Stimulated activated CD8-positive, alpha-beta memory T cell treated with anti-CD3 and anti-CD28 coated beads, Interleukin-15, amount 100 ng/mL, for 4 hours (primary cell): ENCODE measurements around the gene TGDS.

ENCODE experiments used
- DNase-seq, 2 donors: peaks; one replicate each; pipeline ENCODE4 v3.0.0-alpha.2; 2020; ENCODE audit warnings: low read depth in 2 of 2

TGDS gene

GRCh38 chr13:94601446-94602431, 5.8 kb upstream of the TGDS start, which contains the start of gene GPR180:
TSS of gene GPR180 (plus strand) at chr13:94601857. CDS start at chr13:94601928, 71 bp downstream.
- DNase-seq: peak; percentile 81 to 83

GRCh38 chr13:94599877-94600276, 3.9 kb upstream of the TGDS start:
- no peak for DNase-seq

- no peak for DNase-seq
Measured at GRCh38 chr13:94598281-94598680, 2.3 kb upstream of the TGDS start.

- no peak for DNase-seq
Measured at GRCh38 chr13:94596575-94596971, 621 bp upstream of the TGDS start.

GRCh38 chr13:94595001-94595949, 677 bp downstream of the TGDS start:
- no peak for DNase-seq

- no peak for DNase-seq
Measured at GRCh38 chr13:94590744-94591143, 5.2 kb downstream of the TGDS start.

- no peak for DNase-seq
Measured at GRCh38 chr13:94588541-94588940, 7.4 kb downstream of the TGDS start.

GRCh38 chr13:94586371-94586770, 9.6 kb downstream of the TGDS start:
- DNase-seq: no peak

- no peak for DNase-seq
Measured at GRCh38 chr13:94585543-94586101, 10.3 kb downstream of the TGDS start.

- no peak for DNase-seq
Measured at GRCh38 chr13:94583926-94584325, 12.0 kb downstream of the TGDS start.

- DNase-seq: no peak
Measured at GRCh38 chr13:94579063-94579462, 16.9 kb downstream of the TGDS start.

GRCh38 chr13:94569615-94570014, 26.3 kb downstream of the TGDS start:
- DNase-seq: no peak

GRCh38 chr13:94568443-94568842, 27.5 kb downstream of the TGDS start:
- no peak for DNase-seq

- DNase-seq: no peak
Measured at GRCh38 chr13:94567581-94567980, 28.4 kb downstream of the TGDS start.

GRCh38 chr13:94561126-94561525, 34.8 kb downstream of the TGDS start:
- DNase-seq: no peak

GRCh38 chr13:94560116-94560515, 35.8 kb downstream of the TGDS start:
- no peak for DNase-seq

- no peak for DNase-seq
Measured at GRCh38 chr13:94559222-94559795, 36.6 kb downstream of the TGDS start.

- no peak for DNase-seq
Measured at GRCh38 chr13:94558716-94559115, 37.2 kb downstream of the TGDS start.

- no peak for DNase-seq
Measured at GRCh38 chr13:94557684-94558235, 38.2 kb downstream of the TGDS start.

GRCh38 chr13:94556621-94557020, 39.3 kb downstream of the TGDS start:
- DNase-seq: no peak

GRCh38 chr13:94556041-94556440, 39.9 kb downstream of the TGDS start:
- no peak for DNase-seq
